ENCODE results near the gene PRKAG2. TPM values are rescaled to one million over a fixed set of nuclear protein-coding genes. Genes with fewer than 3 reads are reported as not detected.
A peak's percentile ranks its signal among the peaks of the same experiment; 100 is the strongest.

The PRKAG2 gene
- total and polyA plus RNA-seq, 4 donors: 17.5 to 33.3 (median 23.9) TPM

GRCh38 chr7:151730591-151730990 lies 146.3 kb downstream of the PRKAG2 start:
- ATAC-seq (ENCODE audit: insufficient read depth, low FRiP score) (no peak), DNase-seq (no peak)
- Histone ChIP-seq H3K9me3 (ENCODE audit: control insufficient read depth in 4 of 4, insufficient read depth in 3 of 4, low read length in 3 of 4) (no peaks in the 10 kb centered on the region), H3K27ac (ENCODE audit: low read depth in 1 of 2, low read length in 1 of 2) (no peak overlapping the region), H3K4me1 (ENCODE audit: control insufficient read depth in 5 of 5, insufficient read depth in 5 of 5, low read length in 5 of 5) (peaks cover 0 to 12% (median 5%) of the 10 kb centered on the region in 5 donors), H3K27me3 (ENCODE audit: control insufficient read depth in 3 of 3, insufficient read depth in 3 of 3, low read length in 2 of 3) (no peaks in the 10 kb centered on the region), H3K4me3 (no peak overlapping the region), H3K36me3 (ENCODE audit: control insufficient read depth in 4 of 4, insufficient read depth in 4 of 4, low read length in 4 of 4) (no peaks in the 10 kb centered on the region), H3K9ac (ENCODE audit: insufficient read depth in 1 of 2, low read length in 2 of 2) (no peak overlapping the region)
- WGBS, 2 donors: 82 to 88% methylated on average over 9 of the region's 9 CpGs
- no peak for TF ChIP-seq CTCF (IDR thresholded peaks at IDR 0.05; ENCODE audit: control extremely low read depth, extremely low read depth)

GRCh38 chr7:151729521-151729921 lies 147.4 kb downstream of the PRKAG2 start:
- H3K27me3 ChIP-seq (ENCODE audit: control insufficient read depth in 3 of 3, insufficient read depth in 3 of 3, low read length in 2 of 3): no peaks in the 10 kb centered on the region
- no peak overlapping the region for H3K4me3 ChIP-seq
- no peaks in the 10 kb centered on the region for H3K9me3 ChIP-seq (ENCODE audit: control insufficient read depth in 4 of 4, insufficient read depth in 3 of 4, low read length in 3 of 4)
- 94 to 95% methylated on average over 14 to 15 of the region's 15 CpGs for WGBS, 2 donors
- no peak overlapping the region for H3K9ac ChIP-seq (ENCODE audit: insufficient read depth in 1 of 2, low read length in 2 of 2)
- no peak for ATAC-seq (ENCODE audit: insufficient read depth, low FRiP score)
- DNase-seq: no peak
- peaks cover 0 to 11% (median 5%) of the 10 kb centered on the region in 5 donors for H3K4me1 ChIP-seq (ENCODE audit: control insufficient read depth in 5 of 5, insufficient read depth in 5 of 5, low read length in 5 of 5)
- H3K36me3 ChIP-seq (ENCODE audit: control insufficient read depth in 4 of 4, insufficient read depth in 4 of 4, low read length in 4 of 4): no peaks in the 10 kb centered on the region
- TF ChIP-seq CTCF (IDR thresholded peaks at IDR 0.05; ENCODE audit: control extremely low read depth, extremely low read depth): no peak
- no peak overlapping the region for H3K27ac ChIP-seq (ENCODE audit: low read depth in 1 of 2, low read length in 1 of 2)

DNA sequence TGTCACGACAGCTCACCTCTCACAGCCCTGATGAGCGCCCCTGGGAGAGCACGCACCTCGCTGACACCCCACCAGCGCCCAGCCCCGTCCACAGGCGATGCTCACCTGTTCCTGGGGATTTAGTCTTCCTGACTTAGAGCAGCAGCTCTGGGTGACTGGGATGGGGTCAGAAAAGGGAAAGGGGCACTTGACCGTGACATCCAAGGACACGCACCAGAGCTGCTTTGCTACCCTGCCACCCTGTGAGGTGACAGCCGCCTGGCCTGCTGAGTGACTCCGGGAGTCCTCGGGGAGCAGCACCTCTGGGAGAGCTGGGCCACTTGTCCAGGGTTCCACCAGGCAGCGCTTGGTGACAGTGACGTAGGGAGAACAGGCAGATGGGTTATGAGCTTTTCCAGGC lies 148.2 kb downstream of the PRKAG2 start:
- Histone ChIP-seq H3K9ac (ENCODE audit: insufficient read depth in 1 of 2, low read length in 2 of 2) (no peak overlapping the region), H3K4me1 (ENCODE audit: control insufficient read depth in 5 of 5, insufficient read depth in 5 of 5, low read length in 5 of 5) (peaks cover 0 to 11% (median 5%) of the 10 kb centered on the region in 5 donors), H3K4me3 (no peak overlapping the region), H3K27ac (ENCODE audit: low read depth in 1 of 2, low read length in 1 of 2) (peak overlapping the region in 1 of 2 donors; percentile 74), H3K27me3 (ENCODE audit: control insufficient read depth in 3 of 3, insufficient read depth in 3 of 3, low read length in 2 of 3) (no peaks in the 10 kb centered on the region), H3K9me3 (ENCODE audit: control insufficient read depth in 4 of 4, insufficient read depth in 3 of 4, low read length in 3 of 4) (no peaks in the 10 kb centered on the region), H3K36me3 (ENCODE audit: control insufficient read depth in 4 of 4, insufficient read depth in 4 of 4, low read length in 4 of 4) (no peaks in the 10 kb centered on the region)
- 94 to 96% methylated on average over 14 of the region's 14 CpGs for WGBS, 2 donors
- DNase-seq: no peak
- ATAC-seq (ENCODE audit: insufficient read depth, low FRiP score): no peak
- TF ChIP-seq CTCF (IDR thresholded peaks at IDR 0.05; ENCODE audit: control extremely low read depth, extremely low read depth): no peak

- Histone ChIP-seq H3K4me1 (ENCODE audit: control insufficient read depth in 5 of 5, insufficient read depth in 5 of 5, low read length in 5 of 5) (peaks cover 0 to 11% (median 5%) of the 10 kb centered on the region in 5 donors), H3K9me3 (ENCODE audit: control insufficient read depth in 4 of 4, insufficient read depth in 3 of 4, low read length in 3 of 4) (no peaks in the 10 kb centered on the region), H3K9ac (ENCODE audit: insufficient read depth in 1 of 2, low read length in 2 of 2) (no peak overlapping the region), H3K36me3 (ENCODE audit: control insufficient read depth in 4 of 4, insufficient read depth in 4 of 4, low read length in 4 of 4) (no peaks in the 10 kb centered on the region), H3K4me3 (no peak overlapping the region), H3K27me3 (ENCODE audit: control insufficient read depth in 3 of 3, insufficient read depth in 3 of 3, low read length in 2 of 3) (no peaks in the 10 kb centered on the region), H3K27ac (ENCODE audit: low read depth in 1 of 2, low read length in 1 of 2) (peak overlapping the region in 1 of 2 donors; percentile 74)
- 96 to 98% methylated on average over 8 of the region's 8 CpGs for WGBS, 2 donors
- DNase-seq (no peak), ATAC-seq (ENCODE audit: insufficient read depth, low FRiP score) (no peak)
- no peak for TF ChIP-seq CTCF (IDR thresholded peaks at IDR 0.05; ENCODE audit: control extremely low read depth, extremely low read depth)
These were observed 148.6 kb downstream of the PRKAG2 start for GRCh38 chr7:151728286-151728660.
